ENCODE results near the gene USP35. TPM values are rescaled to one million over a fixed set of nuclear protein-coding genes. Genes with fewer than 3 reads are reported as not detected.

USP35 gene
- total RNA-seq, 1 experiment from 2014 or later, result 6.0 TPM

- H3K9ac ChIP-seq (ENCODE audit: low read length), result no peak overlapping the region
- H3K27me3 ChIP-seq (ENCODE audit: insufficient read depth, low read length), result no peaks in the 10 kb centered on the region
- ChIA-PET RAD21 (ENCODE audit: low non-redundant PET in 1 of 2, low total read pairs in 2 of 2, uncharacterized antibody in 2 of 2, unreplicated experiment in 2 of 2) (no interaction called here), CTCF (no interaction called here), POLR2A (interaction anchor here (1.2 kb wide), 1 partner anchor 29 kb away, joined by 3 read pairs; the partner anchor contains the start of gene ALG8)
- no peaks in the 10 kb centered on the region for H3K4me1 ChIP-seq (ENCODE audit: control insufficient read depth in 1 of 2, insufficient read depth in 2 of 2, low read length in 2 of 2)
- H2AFZ ChIP-seq (ENCODE audit: low read depth, low read length, poor library complexity, severe bottlenecking), result no peak overlapping the region
- no peak for TF ChIP-seq SP1 (IDR thresholded peaks at IDR 0.05; ENCODE audit: low read depth)
- no peak for TF ChIP-seq ZFX (IDR thresholded peaks at IDR 0.05)
- no peak for TF ChIP-seq CBX3 (IDR thresholded peaks at IDR 0.05; ENCODE audit: low read depth)
- no peak for TF ChIP-seq CTCF (IDR thresholded peaks at IDR 0.05 in 2 of 3, conservative IDR thresholded peaks at IDR 0.05 in 1 of 3; ENCODE audit: borderline replicate concordance in 1 of 3, insufficient read depth in 1 of 3, low read depth in 2 of 3, low read length in 2 of 3)
- no peak for TF ChIP-seq RAD21 (IDR thresholded peaks at IDR 0.05; ENCODE audit: low read depth)
- TF ChIP-seq EZH2phosphoT487 (IDR thresholded peaks at IDR 0.05; ENCODE audit: borderline replicate concordance), result no peak
- TF ChIP-seq MAX (IDR thresholded peaks at IDR 0.05), result no peak
- no peak for TF ChIP-seq REST (IDR thresholded peaks at IDR 0.05; ENCODE audit: low read depth)
- no peak for TF ChIP-seq ZNF274 (IDR thresholded peaks at IDR 0.05; ENCODE audit: low read depth, low read length)
- TF ChIP-seq SRF (IDR thresholded peaks at IDR 0.05; ENCODE audit: low read depth), result no peak
- TF ChIP-seq SIN3A (IDR thresholded peaks at IDR 0.05; ENCODE audit: low read depth), result no peak
- TF ChIP-seq FOSL1 (IDR thresholded peaks at IDR 0.05; ENCODE audit: low read depth), result no peak
- no peak for TF ChIP-seq POLR2AphosphoS5 (IDR thresholded peaks at IDR 0.05; ENCODE audit: low read depth, low read length)
- no peak for TF ChIP-seq CEBPB (IDR thresholded peaks at IDR 0.05; ENCODE audit: low read depth)
- no peak for TF ChIP-seq ATF3 (IDR thresholded peaks at IDR 0.05)
- TF ChIP-seq ELF1 (IDR thresholded peaks at IDR 0.05; ENCODE audit: borderline replicate concordance, low read depth), result no peak
- TF ChIP-seq ZBTB33 (IDR thresholded peaks at IDR 0.05; ENCODE audit: extremely low read depth, insufficient replicate concordance, low read length), result no peak
- H3K4me3 ChIP-seq (replicated peaks in 1 of 2; ENCODE audit: low read depth in 1 of 2, low read length in 2 of 2), result no peak overlapping the region
- BruUV-seq (replicated peaks), result no TSS peak
- H3K4me2 ChIP-seq (ENCODE audit: low read length), result no peak overlapping the region
- intact Hi-C loops (cut with micrococcal nuclease), result no loop called here
- no peaks in the 10 kb centered on the region for H3K9me2 ChIP-seq (ENCODE audit: insufficient read depth)
- H3K27ac ChIP-seq (ENCODE audit: low read depth, low read length), result no peak overlapping the region
- H3K36me3 ChIP-seq (ENCODE audit: control insufficient read depth in 1 of 2, insufficient read depth in 2 of 2, low read length in 2 of 2), result no peaks in the 10 kb centered on the region; a peak in 1 of 4 replicates
- H4K20me1 ChIP-seq (ENCODE audit: insufficient read depth), result no peaks in the 10 kb centered on the region
- ATAC-seq (no peak), DNase-seq (ENCODE audit: low read depth, low spot score) (no peak)
- no peaks in the 10 kb centered on the region for H3K79me2 ChIP-seq (ENCODE audit: insufficient read depth, low read length)
- H3K9me3 ChIP-seq (ENCODE audit: control insufficient read depth in 1 of 2, insufficient read depth in 1 of 2, low read depth in 1 of 2, low read length in 2 of 2), result no peaks in the 10 kb centered on the region
Observed at GRCh38 chr11:78168539-78169477, 19.9 kb upstream of the USP35 start.
